Testis (tissue), 2 donors: ENCODE results near the gene SPPL2B.

Experiments used
- CTCF ChIP-seq, 3 experiments: fragments of 450-650 bp in 2 of 3; fragments of 200-600 bp in 1 of 3; sonication (generic) in 1 of 3; IDR thresholded peaks; one replicate each; pipeline ENCODE4 v1.5.1; 2016 to 2019; ENCODE audit warnings: antibody characterized with exemption in 3 of 3, mild to moderate bottlenecking in 2 of 3, moderate library complexity in 1 of 3
- POLR2A ChIP-seq: fragments of 450-650 bp; IDR thresholded peaks from one replicate; pipeline ENCODE4 v1.6.1; 2017; ENCODE audit warnings: antibody characterized with exemption, mild to moderate bottlenecking, moderate library complexity

GRCh38 chr19:2286402-2287140 is 41.9 kb upstream of the SPPL2B start:
- TF ChIP-seq POLR2A, result no peak
- no peak for TF ChIP-seq CTCF (IDR thresholded peaks at IDR 0.05)
